ENCODE data around the gene RALB.

Gene RALB

DNA sequence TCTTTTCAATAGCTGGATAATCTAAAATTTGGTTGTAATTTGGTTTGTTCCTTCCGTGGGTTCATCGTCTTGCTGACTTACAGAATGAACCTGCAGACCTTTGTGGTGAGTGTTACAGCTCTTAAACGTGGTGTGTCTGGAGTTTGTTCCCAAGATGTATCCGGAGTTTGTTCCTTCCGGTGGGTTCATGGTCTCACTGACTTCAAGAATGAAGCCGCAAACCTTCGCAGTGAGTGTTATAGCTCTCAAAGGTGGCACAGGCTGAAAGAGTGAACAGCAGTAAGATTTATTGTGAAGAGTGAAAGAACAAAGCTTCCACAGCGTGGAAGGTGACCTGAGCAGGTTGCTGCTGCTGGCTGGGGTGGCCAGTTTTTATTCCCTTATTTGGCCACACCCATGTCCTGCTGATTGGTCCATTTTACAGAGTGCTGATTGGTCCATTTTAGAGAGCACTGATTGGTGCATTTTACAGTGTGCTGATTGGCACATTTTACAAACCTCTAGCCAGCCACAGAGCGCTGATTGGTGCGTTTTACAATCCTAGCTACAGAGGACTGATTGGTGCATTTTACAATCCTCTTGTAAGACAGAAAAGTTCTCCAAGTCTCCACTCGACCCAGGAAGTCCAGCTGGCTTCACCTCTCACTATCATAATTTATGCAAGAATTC lies 16.6 kb downstream of the RALB start:
- DNase-seq: no peak

DNA sequence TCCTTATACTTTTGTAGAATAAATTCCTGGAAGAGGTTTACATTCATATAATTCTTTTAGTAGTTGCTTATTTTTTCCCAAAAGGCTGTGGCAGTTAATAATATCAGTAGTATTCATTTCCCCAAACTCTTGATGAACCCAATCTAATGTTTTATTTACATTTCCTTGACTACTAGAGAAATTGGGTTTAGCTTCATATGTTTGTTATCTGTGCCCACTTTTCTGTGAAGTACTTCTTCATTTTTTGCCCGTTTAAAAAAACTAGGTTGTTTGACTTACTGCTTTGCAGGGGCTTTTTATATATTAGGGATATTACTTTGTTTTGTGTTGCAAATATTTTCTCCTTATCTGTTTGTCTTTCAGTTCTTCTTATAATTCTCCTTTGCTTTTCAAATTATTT lies 17.2 kb downstream of the RALB start:
- no peak for DNase-seq

DNA sequence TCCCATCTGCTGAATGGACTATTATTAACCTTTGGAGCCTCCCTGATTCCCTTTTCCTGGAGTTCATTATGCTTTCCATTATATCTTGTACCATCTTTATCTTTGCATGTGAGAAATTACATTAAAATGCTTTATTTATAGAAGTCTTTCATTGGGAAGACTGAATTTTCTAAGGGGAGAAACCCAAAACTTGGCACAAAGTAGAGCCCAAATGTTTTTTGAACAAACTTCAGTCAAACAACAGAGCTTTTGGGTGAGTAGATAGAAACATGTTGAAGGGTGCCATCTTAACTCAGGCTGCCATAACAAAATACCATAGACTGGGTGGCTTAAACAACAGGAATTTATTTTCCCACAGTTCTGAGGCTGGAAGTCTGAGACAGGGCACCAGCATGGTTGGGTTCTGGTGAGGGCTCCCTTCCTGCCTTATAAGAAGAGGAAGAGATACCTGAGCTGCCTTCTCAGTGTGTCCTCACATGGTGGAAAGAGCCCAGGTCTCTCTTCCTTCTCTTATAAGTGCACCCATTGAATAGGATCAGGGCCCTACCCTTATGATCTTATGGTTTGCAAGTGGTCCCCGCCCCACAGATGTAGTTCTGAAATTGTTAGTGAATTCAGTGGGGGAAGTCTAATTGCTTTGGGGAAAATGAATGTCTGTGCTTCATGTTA lies 19.2 kb downstream of the RALB start:
- DNase-seq: no peak

DNA sequence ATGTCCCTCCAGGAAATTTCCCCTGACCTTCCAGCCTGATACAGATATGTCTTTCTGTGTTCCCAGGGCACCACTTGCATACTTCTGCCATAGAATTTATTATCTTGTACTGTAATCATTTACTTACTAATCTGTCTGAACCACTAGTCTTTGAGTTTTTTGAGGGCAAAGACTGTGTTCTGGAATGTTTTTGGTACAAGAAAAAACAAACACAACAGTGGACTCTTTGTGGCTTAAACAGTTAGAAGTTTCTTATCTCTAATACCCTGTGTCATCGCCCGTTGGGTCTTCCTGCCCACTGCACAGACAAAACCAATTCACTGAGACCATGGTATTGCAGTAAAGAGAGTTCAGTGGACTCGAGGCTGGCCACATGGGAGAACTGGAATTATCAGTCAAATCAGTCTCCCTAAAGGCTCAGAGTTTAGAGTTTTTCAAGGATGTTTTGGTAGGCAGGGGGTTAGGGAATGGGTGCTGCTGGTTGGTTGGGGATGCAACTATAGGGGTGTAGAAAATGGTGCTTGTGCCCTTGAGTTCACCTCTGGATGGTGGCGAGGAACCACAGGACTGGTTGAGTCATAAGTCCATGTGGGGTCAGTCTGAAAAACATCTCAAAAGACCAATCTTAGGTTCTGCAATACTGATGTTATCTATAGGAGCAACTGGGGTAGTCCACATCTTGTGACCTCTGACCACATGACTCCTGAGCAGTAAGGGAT lies 20.3 kb downstream of the RALB start:
- no peak for DNase-seq

DNA sequence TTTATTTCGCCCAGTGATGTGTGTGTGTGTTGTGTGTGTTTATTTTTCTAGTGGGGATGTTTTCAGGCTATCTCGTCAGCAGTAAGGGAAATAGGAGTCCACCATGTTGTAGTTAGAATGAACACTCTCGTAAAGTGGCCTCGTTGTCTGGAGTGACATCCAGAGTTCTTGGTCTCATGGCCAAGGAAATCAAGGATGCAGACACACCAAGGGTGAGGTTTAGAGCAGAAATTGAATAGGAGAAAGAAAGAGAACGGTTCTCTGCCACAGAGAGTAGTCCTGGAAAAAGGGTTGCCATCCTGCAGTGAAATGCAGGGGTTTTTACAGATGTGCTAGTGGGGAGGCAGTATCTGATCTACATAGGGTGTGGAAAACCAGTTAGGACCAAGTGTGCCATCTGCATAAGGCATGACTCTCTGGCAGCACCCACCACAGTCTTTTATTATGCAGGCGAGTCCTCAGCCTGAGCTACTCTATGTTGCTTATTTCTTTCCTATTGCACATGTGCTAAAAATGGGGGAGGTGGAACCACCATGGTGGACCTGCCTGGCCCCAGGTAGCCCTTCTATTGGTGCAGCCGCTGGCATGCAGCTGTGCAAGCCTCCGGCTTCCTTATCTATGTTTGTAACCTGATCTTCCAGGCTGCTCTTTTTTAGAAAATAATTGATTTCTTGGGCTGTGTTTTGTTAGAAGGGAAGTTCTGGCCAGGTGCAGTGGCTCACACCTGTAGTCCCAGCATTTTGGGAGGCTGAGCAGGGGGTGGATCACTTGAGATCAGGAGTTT lies 23.2 kb downstream of the RALB start:
- no peak for DNase-seq

DNA sequence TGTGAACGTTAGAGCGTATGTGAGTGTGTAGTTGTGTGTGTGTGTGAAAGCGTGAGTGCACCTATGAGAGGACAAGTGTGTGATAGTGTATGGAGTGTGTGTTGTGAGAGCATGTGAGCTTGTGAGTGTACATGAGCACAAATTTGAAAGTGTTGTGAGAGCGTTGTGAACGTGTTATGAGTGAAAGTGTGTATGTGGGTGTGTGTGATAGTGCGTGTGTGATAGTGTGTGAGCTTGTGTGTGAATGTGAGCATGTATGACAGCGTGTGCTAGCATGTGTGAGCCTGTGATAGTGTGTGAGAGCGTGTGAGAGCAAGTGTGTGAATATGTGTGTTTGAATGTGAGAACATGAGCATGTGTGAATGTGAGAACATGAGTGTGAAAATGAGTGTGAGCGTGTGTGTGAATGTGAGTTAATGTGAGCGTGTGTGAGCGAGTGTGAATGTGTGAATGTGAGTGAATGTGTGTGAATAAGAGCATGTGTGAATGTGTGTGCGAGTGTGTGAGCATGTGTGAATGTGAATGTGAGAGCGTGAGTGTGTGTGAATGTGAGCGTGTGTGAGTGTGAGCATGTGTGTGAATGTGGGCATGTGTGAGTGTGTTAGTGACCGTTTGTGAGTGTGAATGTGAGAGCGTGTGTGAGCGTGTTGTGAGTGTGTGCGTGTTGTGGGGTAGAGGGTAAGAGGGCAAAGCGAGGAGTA lies 25.0 kb downstream of the RALB start:
- no peak for DNase-seq

DNA sequence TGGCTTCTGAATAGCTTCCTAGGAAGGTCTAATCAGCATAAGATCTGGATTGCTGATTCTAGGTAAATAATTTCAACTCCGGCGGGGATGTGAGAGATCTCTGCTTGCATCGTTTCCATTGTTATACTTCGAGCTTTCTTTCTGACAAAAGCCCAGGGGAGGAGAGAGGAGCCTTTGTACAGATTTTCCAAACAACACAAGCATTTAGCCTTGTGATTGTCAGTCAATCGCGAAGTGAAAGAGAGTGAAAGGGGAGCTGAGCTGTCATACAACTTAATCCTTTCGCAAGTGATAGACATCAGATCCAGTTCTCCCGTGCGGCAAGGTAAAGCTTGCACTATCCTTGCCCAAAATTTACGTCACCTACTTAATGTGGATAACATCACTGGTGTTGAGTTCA lies 26.2 kb downstream of the RALB start:
- no peak for DNase-seq

DNA sequence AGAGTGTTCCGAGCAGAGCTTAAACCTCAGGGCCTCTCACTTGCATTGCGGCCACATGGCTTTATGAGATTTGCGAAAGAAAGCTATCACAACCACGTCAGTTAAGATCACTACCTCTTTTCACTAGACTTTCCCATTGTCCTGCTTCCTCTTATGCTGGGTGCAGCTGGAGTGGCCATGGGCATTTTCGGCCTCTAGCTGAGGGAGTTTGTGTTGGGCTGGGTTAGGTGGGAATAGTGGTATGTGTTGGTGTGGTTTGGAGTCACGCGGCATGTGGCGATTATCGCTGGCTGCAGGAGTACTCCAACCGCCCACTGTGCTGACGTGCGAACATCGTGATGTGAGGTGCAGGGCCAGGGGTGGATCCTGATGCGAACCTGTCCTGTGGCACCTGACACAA lies 27.1 kb downstream of the RALB start:
- DNase-seq: no peak

DNA sequence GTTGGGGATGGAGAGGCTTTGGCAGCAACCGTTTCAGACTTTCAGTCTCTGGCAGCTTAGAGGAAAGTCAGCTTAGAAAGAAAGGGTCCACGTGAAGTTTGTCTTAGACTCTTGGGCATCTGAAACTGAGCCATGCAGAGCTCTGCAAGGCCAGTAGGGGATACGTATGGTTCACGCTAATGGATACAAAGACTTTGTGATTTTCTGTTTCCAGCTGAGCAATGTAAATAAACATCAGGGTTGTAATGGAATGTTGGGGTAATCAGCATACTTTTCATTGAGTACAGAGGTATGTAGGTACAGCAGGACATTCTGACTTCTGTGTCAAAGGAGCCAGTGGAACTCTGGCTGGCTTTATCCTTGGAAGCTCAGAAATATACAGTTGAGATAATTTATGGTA lies 31.0 kb downstream of the RALB start:
- DNase-seq: no peak

GRCh38 chr2:120285056-120285455 lies 32.4 kb downstream of the RALB start:
- DNase-seq: no peak

GRCh38 chr2:120287183-120288015 lies 34.7 kb downstream of the RALB start:
- DNase-seq: no peak

- DNase-seq: no peak
Observed at GRCh38 chr2:120288016-120288373, 35.3 kb downstream of the RALB start.

GRCh38 chr2:120289221-120289906 lies 36.7 kb downstream of the RALB start:
- no peak for DNase-seq

DNA sequence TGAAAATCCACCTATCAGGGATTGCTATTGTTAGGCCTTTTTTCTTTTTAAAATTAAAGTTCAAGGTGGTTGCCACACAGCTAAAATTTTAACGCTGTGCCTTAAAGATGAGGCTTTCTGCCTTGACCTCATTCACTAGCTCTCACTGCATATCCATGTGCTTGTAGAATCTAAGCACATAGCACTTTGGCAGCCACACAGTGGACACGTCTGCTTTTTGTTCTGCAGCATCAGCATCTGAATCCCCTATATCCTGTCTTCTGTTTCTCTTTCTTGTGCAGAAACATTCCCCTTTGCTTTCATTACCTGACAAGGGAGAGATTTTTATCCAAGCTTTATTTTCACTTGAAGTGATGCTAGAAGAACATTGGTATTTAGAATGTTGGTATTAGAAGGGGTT lies 38.1 kb downstream of the RALB start:
- DNase-seq: no peak

DNA sequence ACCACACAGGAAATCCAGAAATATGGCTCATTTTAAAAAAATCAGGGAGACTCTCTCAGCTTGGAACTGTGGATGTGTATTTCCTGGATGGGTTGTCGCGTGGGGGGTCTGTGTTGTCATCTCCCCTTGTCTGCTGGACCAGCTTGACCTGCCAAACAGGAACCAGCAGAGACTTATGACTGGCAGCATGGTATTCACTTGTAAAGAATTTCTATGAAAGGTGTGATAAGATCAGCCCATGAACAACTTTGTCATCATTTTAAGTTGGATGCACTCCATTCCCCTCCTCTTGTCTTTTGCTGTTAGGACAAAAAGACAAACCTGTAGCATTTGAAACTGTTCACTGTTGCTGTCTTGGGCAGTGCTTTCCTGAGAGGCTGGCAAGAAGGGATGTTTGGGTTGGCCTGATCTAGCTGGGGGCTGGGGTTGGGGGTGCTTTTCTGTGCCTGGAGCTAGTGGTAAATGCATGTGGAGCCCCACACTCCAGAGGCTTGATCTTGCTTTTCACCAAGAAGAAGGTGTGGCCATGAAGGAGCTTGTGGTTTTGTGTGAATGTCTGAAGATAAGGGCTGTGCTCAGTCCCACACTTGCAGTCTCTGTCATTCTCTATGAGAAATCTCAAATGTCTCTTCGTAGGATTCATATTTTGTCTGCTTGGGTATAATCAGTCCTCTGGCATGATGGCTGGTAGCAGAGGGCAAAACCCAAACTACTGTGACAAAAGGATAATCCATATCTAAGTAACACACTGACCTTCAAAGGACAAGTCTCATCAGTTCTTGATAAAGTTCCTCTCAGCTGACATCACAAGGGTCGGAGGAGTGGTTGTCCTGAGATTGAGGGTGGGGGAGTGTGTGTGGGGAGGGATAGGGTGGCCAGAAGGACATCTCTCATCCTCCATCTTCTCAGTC lies 39.0 kb downstream of the RALB start:
- no peak for DNase-seq

- no peak for DNase-seq
Observed at GRCh38 chr2:120293096-120294007, 40.7 kb downstream of the RALB start.

- no peak for DNase-seq
Observed at GRCh38 chr2:120294008-120294340, 41.3 kb downstream of the RALB start.

DNA sequence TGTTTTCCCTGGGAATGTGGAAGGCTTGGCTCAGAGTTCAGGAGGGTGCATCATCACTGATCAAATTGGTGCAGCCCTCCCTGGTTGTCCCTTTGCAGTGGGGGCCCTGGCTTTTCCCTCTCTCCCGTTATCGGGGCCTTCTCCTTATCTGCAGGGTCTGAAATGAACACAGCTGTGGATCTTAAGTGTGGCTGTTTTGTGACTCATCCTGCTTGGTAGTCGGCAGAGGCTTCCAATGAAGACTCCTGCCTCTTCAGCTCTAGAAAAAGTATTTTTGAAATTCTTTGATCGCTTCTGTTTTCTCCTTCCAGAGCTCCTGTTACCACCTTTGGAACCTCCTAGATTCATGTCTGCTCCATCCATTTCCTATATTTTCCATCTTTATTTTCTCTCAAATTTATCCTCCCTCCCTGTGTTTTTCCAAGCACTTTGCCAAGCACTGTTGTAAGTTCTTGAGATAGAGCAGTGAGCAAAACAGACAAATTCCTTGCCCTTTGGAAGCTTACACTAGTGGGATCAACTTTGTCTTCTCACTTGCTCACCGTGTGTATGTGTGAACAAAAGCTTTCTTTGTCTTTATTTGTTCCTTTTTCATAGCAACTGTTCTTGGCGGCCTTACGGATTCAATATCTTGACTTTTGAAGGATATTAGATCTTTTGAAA lies 45.7 kb downstream of the RALB start:
- no peak for DNase-seq

- DNase-seq: no peak
Observed at GRCh38 chr2:120299004-120299403, 46.4 kb downstream of the RALB start.
